GM20000 (cell line): Measurements from ENCODE around the gene DEGS2.

Experiments
- DNase-seq: peaks from one replicate; pipeline ENCODE4 v3.0.0; 2012; ENCODE audit warnings: low spot score
- CTCF ChIP-seq: IDR thresholded peaks from 2 replicates; pipeline ENCODE4 v1.5.1; 2012; ENCODE audit warnings: mild to moderate bottlenecking, control low read depth; ENCODE audit errors: extremely low read depth, missing control alignments

Gene DEGS2

GRCh38 chr14:100111931-100112704 is 47.3 kb downstream of the DEGS2 start:
- TF ChIP-seq CTCF: no peak
- DNase-seq: no peak

GRCh38 chr14:100110816-100111215 is 48.6 kb downstream of the DEGS2 start:
- no peak for TF ChIP-seq CTCF
- DNase-seq: no peak

GRCh38 chr14:100109594-100109955 is 49.9 kb downstream of the DEGS2 start:
- no peak for DNase-seq
- TF ChIP-seq CTCF: no peak

- TF ChIP-seq CTCF: no peak
- DNase-seq: no peak
Observed at GRCh38 chr14:100108840-100109593, 50.4 kb downstream of the DEGS2 start.

GRCh38 chr14:100108042-100108825 is 51.2 kb downstream of the DEGS2 start:
- peak; percentile 75 for DNase-seq

GRCh38 chr14:100107236-100107635 is 52.2 kb downstream of the DEGS2 start:
- TF ChIP-seq CTCF: no peak
- DNase-seq: no peak

More at GRCh38 chr14:100108042-100108825, 51.2 kb downstream of the DEGS2 start:
- peak; percentile 53 for TF ChIP-seq CTCF
